Erythroblast (primary cell): ENCODE results near the gene NUTM2A.
"Not testable (repeated sequence)": the region's sequence is repeated elsewhere in the genome, so short reads cannot be mapped to it uniquely, and the experiment has no call there.

Experiments
- DNase-seq, 2 experiments: peaks; one replicate each; lab custom pipeline; 2025; lab: John Stamatoyannopoulos, UW

Gene NUTM2A

DNA sequence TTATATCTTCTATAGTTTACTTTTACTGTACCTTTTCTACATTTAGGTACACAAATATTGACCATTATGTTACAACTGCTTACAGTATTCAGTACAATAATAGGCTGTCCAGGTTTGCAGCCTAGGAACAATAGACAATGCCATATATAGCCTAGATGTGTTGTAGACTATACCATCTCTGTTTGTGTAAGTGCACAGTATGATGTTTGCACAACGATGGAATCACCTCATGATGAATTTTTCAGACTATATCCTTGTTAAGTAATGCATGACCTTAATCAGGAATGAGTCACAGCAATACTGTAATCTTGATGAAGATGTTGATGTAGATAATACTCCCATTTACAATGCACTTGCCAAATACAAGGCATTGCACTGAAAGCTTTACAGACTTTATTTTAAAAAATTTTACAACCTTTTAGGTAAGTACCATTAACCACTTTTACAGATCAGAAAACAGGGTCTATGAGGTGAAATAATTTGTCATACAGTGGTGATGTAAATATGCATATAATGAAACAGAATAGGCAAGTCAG lies 23.6 kb downstream of the NUTM2A start:
- DNase-seq, result not testable (repeated sequence)

GRCh38 chr10:87280749-87281392 lies 55.6 kb downstream of the NUTM2A start:
- DNase-seq, result not testable (repeated sequence)
